ENCODE measurements around the gene TMEM179. TPM values are rescaled to one million over a fixed set of nuclear protein-coding genes. Genes with fewer than 3 reads are reported as not detected.
A peak's percentile ranks its signal among the peaks of the same experiment; 100 is the strongest.
"Not testable (repeated sequence)": the region's sequence is repeated elsewhere in the genome, so short reads cannot be mapped to it uniquely, and the experiment has no call there.

Gene TMEM179
- total RNA-seq = under 1 TPM; 0.48 to 0.84 TPM

GRCh38 chr14:104604458-104605449, at the start of gene TMEM179:
TMEM179 (minus strand) TSS chr14:104604772; CDS start chr14:104604741, 31 bp downstream.
- Mint-ChIP-seq H3K27ac (no peak within 1 kb of the TSS), H3K4me3 (no peak within 1 kb of the TSS), H3K4me1 (ENCODE audit: low read depth in 2 of 2) (peaks cover 0 to 2% of the 10 kb centered on the region in 2 donors), H3K9me3 (no peaks in the 10 kb centered on the region), H3K36me3 (no peaks in the 10 kb centered on the region), H3K27me3 (peaks cover 35 to 38% of the 10 kb centered on the region in 2 donors)
- DNase-seq (ENCODE audit: low spot score) (peak; percentile 54), ATAC-seq (peak; percentile 29 to 39)

DNA sequence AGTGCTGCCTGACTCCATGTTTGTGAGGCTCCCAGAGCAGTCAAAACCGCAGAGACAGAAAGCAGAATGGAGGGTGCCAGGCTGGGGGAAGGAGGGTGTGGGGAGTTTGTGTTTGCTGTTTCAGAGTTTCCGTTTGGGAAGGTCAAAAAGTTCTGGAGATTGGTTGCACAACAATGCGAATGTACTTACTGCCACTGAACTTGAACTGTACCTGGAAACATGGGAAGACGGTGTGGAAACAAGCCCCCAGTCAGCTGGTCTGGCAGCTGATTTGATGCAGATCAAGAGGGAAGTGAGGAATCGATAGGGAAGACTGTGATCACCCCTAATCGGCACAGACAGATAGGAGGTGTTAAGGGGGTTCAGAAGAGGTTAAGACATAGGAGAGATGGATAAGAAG, 49.5 kb upstream of the TMEM179 start:
- H3K4me1 Mint-ChIP-seq (ENCODE audit: low read depth in 2 of 2) = peaks cover 0 to 3% of the 10 kb centered on the region in 2 donors

DNA sequence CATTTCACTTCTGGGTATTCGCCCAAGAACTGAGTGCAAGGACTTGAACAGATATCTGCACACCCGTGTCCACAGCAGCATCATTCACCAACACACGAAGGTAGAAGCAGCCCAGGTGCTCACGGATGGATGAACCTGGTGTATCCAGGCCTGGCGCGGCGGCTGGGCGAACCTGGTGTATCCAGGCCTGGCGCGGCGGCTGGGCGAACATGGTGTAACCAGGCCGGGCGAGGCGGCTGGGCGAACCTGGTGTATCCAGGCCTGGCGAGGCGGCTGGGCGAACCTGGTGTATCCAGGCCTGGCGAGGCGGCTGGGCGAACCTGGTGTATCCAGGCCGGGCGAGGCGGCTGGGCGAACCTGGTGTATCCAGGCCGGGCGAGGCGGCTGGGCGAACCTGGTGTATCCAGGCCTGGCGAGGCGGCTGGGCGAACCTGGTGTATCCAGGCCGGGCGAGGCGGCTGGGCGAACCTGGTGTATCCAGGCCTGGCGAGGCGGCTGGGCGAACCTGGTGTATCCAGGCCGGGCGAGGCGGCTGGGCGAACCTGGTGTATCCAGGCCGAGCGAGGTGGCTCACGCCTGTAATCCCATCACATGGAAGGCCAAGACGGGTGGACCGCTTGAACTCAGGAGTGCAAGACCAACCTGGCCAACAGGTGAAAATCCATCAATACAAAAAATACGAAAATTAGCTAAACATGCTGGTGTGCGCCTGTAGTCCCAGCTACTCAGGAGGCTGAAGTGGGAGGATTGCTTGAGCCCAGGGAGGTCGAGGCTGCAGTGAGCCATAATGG, 48.8 kb upstream of the TMEM179 start:
- H3K36me3 Mint-ChIP-seq; H3K9me3 Mint-ChIP-seq; ATAC-seq; H3K4me3 Mint-ChIP-seq; H3K4me1 Mint-ChIP-seq (ENCODE audit: low read depth in 2 of 2); H3K27ac Mint-ChIP-seq; DNase-seq (ENCODE audit: low spot score): not testable (repeated sequence)
- H3K27me3 Mint-ChIP-seq = peaks cover 27 to 32% of the 10 kb centered on the region in 2 donors

More for the DNA sequence above, 49.5 kb upstream of the TMEM179 start:
- Mint-ChIP-seq H3K27me3 (peaks cover 25 to 28% of the 10 kb centered on the region in 2 donors), H3K9me3 (no peaks in the 10 kb centered on the region), H3K36me3 (no peaks in the 10 kb centered on the region), H3K4me3 (no peak overlapping the region), H3K27ac (no peak overlapping the region)
- ATAC-seq (no peak), DNase-seq (ENCODE audit: low spot score) (no peak)

DNA sequence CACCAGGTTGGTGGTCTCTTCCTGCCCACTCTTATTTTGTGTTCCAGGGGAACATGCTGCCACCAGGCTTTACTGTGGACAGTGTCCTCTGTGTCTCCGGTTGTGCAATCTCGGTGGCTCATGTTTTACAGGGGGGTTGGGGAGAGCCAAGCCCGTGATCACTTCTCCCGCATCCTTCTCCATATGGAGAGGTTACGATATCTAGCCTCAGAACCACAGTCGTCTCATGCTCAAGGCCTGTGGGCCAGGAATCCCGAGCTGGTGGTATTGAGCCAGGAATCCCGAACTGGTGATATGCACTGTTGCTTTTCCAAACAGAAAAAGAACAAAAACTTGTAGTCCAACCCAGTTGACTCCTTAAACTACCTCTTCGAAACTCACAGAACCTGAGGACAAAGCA, 47.8 kb upstream of the TMEM179 start:
- H3K4me1 Mint-ChIP-seq (ENCODE audit: low read depth in 2 of 2) = peaks cover 0 to 3% of the 10 kb centered on the region in 2 donors
- H3K4me3 Mint-ChIP-seq = no peak overlapping the region
- H3K9me3 Mint-ChIP-seq = no peaks in the 10 kb centered on the region
- DNase-seq (ENCODE audit: low spot score) (no peak), ATAC-seq (no peak)
- no peak overlapping the region for H3K27ac Mint-ChIP-seq
- H3K27me3 Mint-ChIP-seq = peaks cover 26 to 27% of the 10 kb centered on the region in 2 donors
- H3K36me3 Mint-ChIP-seq = no peaks in the 10 kb centered on the region

- H3K4me3 Mint-ChIP-seq = no peak overlapping the region
- ATAC-seq = no peak
- no peak overlapping the region for H3K27ac Mint-ChIP-seq
- no peak for DNase-seq (ENCODE audit: low spot score)
- H3K36me3 Mint-ChIP-seq = no peaks in the 10 kb centered on the region
- peaks cover 0 to 3% of the 10 kb centered on the region in 2 donors for H3K4me1 Mint-ChIP-seq (ENCODE audit: low read depth in 2 of 2)
- H3K9me3 Mint-ChIP-seq = no peaks in the 10 kb centered on the region
- H3K27me3 Mint-ChIP-seq = peaks cover 26 to 27% of the 10 kb centered on the region in 2 donors
These were observed 47.3 kb upstream of the TMEM179 start for GRCh38 chr14:104651876-104652260.

DNA sequence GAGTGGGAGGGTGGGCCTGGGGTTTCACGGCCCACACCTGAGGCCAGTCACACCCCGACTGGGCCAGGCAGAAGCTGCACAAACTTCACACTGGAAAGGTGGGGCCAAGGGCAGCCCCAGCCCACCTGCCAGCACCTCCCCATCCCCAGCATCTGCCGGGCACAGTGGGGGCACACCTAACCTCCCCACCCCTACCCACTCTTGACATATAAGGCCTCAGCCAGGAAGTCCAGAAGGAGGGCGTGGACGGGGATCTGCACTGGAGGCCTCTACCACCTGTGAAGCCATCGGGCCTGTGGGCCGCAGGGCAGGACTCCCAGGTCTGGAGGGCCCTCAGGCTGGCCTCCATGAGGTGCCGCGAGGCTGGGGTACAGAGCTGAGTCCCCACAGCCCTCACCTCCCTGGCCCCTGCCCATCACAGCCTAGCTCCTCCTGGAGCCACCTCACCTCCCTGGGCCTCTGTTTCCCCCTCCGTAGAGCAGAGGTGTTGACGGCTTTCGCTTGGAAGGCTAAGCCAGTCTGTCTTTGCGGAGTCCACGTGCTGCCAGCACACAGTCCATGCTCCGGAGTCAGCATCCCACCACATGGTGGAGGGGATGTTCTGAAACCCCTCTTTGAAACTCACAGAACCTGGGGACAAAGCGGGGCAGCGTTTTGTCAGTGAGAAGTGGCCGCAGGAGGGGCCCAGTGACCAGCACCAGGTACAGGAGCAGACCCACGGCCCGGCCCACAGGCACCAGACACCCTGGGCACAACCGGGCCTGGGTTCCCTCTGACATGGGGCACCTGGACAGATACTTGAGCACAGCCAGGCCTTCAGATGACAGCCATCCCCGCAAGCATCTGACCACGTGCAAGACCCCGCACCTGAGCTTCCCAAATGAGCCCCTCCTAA, 46.7 kb upstream of the TMEM179 start:
- ATAC-seq (peak; percentile 24 to 47), DNase-seq (ENCODE audit: low spot score) (no peak)
- Mint-ChIP-seq H3K9me3 (no peaks in the 10 kb centered on the region), H3K27me3 (peaks cover 26 to 27% of the 10 kb centered on the region in 2 donors), H3K4me3 (no peak overlapping the region), H3K4me1 (ENCODE audit: low read depth in 2 of 2) (peaks cover 0 to 3% of the 10 kb centered on the region in 2 donors), H3K36me3 (no peaks in the 10 kb centered on the region), H3K27ac (no peak overlapping the region)

GRCh38 chr14:104650057-104650980, 45.7 kb upstream of the TMEM179 start:
- H3K27me3 Mint-ChIP-seq = peaks cover 17 to 23% of the 10 kb centered on the region in 2 donors
- no peaks in the 10 kb centered on the region for H3K4me1 Mint-ChIP-seq (ENCODE audit: low read depth in 2 of 2)
- H3K27ac Mint-ChIP-seq = no peak overlapping the region
- ATAC-seq (peak; percentile 58 to 83), DNase-seq (ENCODE audit: low spot score) (no peak)
- no peaks in the 10 kb centered on the region for H3K36me3 Mint-ChIP-seq
- H3K4me3 Mint-ChIP-seq = no peak overlapping the region
- peaks cover under 1% of the 10 kb centered on the region for H3K9me3 Mint-ChIP-seq

- Mint-ChIP-seq H3K36me3 (no peaks in the 10 kb centered on the region), H3K9me3 (peaks cover 3% of the 10 kb centered on the region), H3K27ac (no peak overlapping the region), H3K4me1 (ENCODE audit: low read depth in 2 of 2) (no peaks in the 10 kb centered on the region), H3K27me3 (peaks cover 18 to 26% of the 10 kb centered on the region in 2 donors), H3K4me3 (no peak overlapping the region)
- ATAC-seq (no peak), DNase-seq (ENCODE audit: low spot score) (no peak)
These were observed 43.0 kb upstream of the TMEM179 start for GRCh38 chr14:104647467-104648043.

- no peaks in the 10 kb centered on the region for H3K4me1 Mint-ChIP-seq (ENCODE audit: low read depth in 2 of 2)
- H3K9me3 Mint-ChIP-seq = peaks cover 3% of the 10 kb centered on the region
- H3K36me3 Mint-ChIP-seq = no peaks in the 10 kb centered on the region
- no peak overlapping the region for H3K4me3 Mint-ChIP-seq
- peaks cover 17 to 30% of the 10 kb centered on the region in 2 donors for H3K27me3 Mint-ChIP-seq
- no peak for DNase-seq (ENCODE audit: low spot score)
- ATAC-seq = no peak
- no peak overlapping the region for H3K27ac Mint-ChIP-seq
These were observed 40.2 kb upstream of the TMEM179 start for GRCh38 chr14:104644656-104645378.

- Mint-ChIP-seq H3K27me3 (peaks cover 10 to 25% of the 10 kb centered on the region in 2 donors), H3K4me3 (no peak overlapping the region), H3K36me3 (no peaks in the 10 kb centered on the region), H3K4me1 (ENCODE audit: low read depth in 2 of 2) (no peaks in the 10 kb centered on the region), H3K9me3 (peaks cover 3% of the 10 kb centered on the region), H3K27ac (no peak overlapping the region)
- ATAC-seq = no peak
- DNase-seq (ENCODE audit: low spot score) = no peak
These were observed 39.6 kb upstream of the TMEM179 start for GRCh38 chr14:104644091-104644635.

GRCh38 chr14:104643306-104643705, 38.7 kb upstream of the TMEM179 start:
- H3K36me3 Mint-ChIP-seq = no peaks in the 10 kb centered on the region
- no peak overlapping the region for H3K4me3 Mint-ChIP-seq
- H3K27ac Mint-ChIP-seq = no peak overlapping the region
- H3K27me3 Mint-ChIP-seq = peaks cover 13 to 22% of the 10 kb centered on the region in 2 donors
- no peaks in the 10 kb centered on the region for H3K4me1 Mint-ChIP-seq (ENCODE audit: low read depth in 2 of 2)
- ATAC-seq (no peak), DNase-seq (ENCODE audit: low spot score) (no peak)
- H3K9me3 Mint-ChIP-seq = peaks cover 3% of the 10 kb centered on the region
